ENCODE measurements around the gene EHMT1. TPM values are rescaled to one million over a fixed set of nuclear protein-coding genes. Genes with fewer than 3 reads are reported as not detected.
A peak's percentile ranks its signal among the peaks of the same experiment; 100 is the strongest.

The EHMT1 gene
- total and polyA plus RNA-seq, 10 of the 15 experiments (the other 5 are each of a cell fraction or from before 2014, with no cell fraction given): 2.9 to 100 (median 48.1) TPM

- intact Hi-C loops (cut with micrococcal nuclease; ENCODE audit: unreplicated experiment): no loop called here
- H3K27ac ChIP-seq (ENCODE audit: control insufficient read depth, insufficient read depth): no peak overlapping the region; the same call in 1 of the 2 replicates
- FAIRE-seq: no peak
Measured at GRCh38 chr9:137721899-137722298, 103.1 kb downstream of the EHMT1 start.

More at GRCh38 chr9:137721899-137722298, 103.1 kb downstream of the EHMT1 start:
- WGBS (ENCODE audit: insufficient coverage, insufficient replicate concordance, low lambda C conversion rate, missing lambda C conversion rate): 96% methylated on average over 5 of the region's 5 CpGs
- H4K20me1 ChIP-seq (ENCODE audit: control insufficient read depth, insufficient read depth): no peaks in the 10 kb centered on the region
- H3K4me1 ChIP-seq (ENCODE audit: control insufficient read depth, insufficient read depth, low read length): no peaks in the 10 kb centered on the region
- no peak overlapping the region for H3K4me2 ChIP-seq (ENCODE audit: control insufficient read depth, insufficient read depth)
- CTCF ChIA-PET: interaction anchor here (0.7 to 1.0 kb wide), 3 partner anchors 49 to 280 kb away, joined by 3 to 4 read pairs (median 4); no protein-coding TSS in a partner anchor
- no peak overlapping the region for H3K4me3 ChIP-seq
- H3K9ac ChIP-seq (ENCODE audit: control insufficient read depth, insufficient read depth, low read length): no peak overlapping the region
- no peak overlapping the region for H2AFZ ChIP-seq (ENCODE audit: control insufficient read depth, low read depth, low read length)
- peaks cover 15% of the 10 kb centered on the region for H3K79me2 ChIP-seq (ENCODE audit: control insufficient read depth, insufficient read depth, low read length)
- peaks cover 8 to 15% of the 10 kb centered on the region in 2 experiments; a peak in 3 of 4 replicates for H3K36me3 ChIP-seq (ENCODE audit: control insufficient read depth in 2 of 2, insufficient read depth in 2 of 2, low read length in 1 of 2)
- ATAC-seq (no peak), DNase-seq (ENCODE audit: low read depth, low spot score) (no peak)
- SMC1A ChIA-PET (ENCODE audit: uncharacterized antibody, unreplicated experiment): no interaction called here
- POLR2A ChIA-PET: no interaction called here
- in situ Hi-C loops (cut with MboI): no loop called here
- peaks cover 5% of the 10 kb centered on the region; the same call in 1 of the 3 replicates for H3K9me3 ChIP-seq (replicated peaks; ENCODE audit: control insufficient read depth, insufficient read depth, low read length)
- RAD21 ChIA-PET (ENCODE audit: unreplicated experiment): no interaction called here
- no peaks in the 10 kb centered on the region for H3K27me3 ChIP-seq (replicated peaks in 1 of 2; ENCODE audit: control insufficient read depth in 2 of 2, insufficient read depth in 2 of 2, low read length in 1 of 2)
- no TSS peak for BruUV-seq (replicated peaks)
- TF ChIP-seq NFIC (IDR thresholded peaks at IDR 0.05; ENCODE audit: low read depth, low read length) (0 out of 2 replicates have a peak, but pooled peaks have one; percentile 6), RAD21 (IDR thresholded peaks at IDR 0.05; ENCODE audit: insufficient read depth, low read depth, low read length) (peak; percentile 43; the same call in 1 of the 2 replicates), RBBP5 (conservative IDR thresholded peaks at IDR 0.05) (no peak), IRF4 (IDR thresholded peaks at IDR 0.05; ENCODE audit: low read depth, low read length) (no peak), BCL11A (IDR thresholded peaks at IDR 0.05; ENCODE audit: low read depth, low read length) (no peak), SMC3 (IDR thresholded peaks at IDR 0.05; ENCODE audit: borderline replicate concordance, low read length) (peak; percentile 43; the same call in 1 of the 2 replicates), HDAC6 (IDR thresholded peaks at IDR 0.05; ENCODE audit: unreplicated experiment) (no peak), RAD51 (IDR thresholded peaks at IDR 0.05) (no peak), HDAC2 (IDR thresholded peaks at IDR 0.05) (no peak)
- TF ChIP-seq, protein P1, sequence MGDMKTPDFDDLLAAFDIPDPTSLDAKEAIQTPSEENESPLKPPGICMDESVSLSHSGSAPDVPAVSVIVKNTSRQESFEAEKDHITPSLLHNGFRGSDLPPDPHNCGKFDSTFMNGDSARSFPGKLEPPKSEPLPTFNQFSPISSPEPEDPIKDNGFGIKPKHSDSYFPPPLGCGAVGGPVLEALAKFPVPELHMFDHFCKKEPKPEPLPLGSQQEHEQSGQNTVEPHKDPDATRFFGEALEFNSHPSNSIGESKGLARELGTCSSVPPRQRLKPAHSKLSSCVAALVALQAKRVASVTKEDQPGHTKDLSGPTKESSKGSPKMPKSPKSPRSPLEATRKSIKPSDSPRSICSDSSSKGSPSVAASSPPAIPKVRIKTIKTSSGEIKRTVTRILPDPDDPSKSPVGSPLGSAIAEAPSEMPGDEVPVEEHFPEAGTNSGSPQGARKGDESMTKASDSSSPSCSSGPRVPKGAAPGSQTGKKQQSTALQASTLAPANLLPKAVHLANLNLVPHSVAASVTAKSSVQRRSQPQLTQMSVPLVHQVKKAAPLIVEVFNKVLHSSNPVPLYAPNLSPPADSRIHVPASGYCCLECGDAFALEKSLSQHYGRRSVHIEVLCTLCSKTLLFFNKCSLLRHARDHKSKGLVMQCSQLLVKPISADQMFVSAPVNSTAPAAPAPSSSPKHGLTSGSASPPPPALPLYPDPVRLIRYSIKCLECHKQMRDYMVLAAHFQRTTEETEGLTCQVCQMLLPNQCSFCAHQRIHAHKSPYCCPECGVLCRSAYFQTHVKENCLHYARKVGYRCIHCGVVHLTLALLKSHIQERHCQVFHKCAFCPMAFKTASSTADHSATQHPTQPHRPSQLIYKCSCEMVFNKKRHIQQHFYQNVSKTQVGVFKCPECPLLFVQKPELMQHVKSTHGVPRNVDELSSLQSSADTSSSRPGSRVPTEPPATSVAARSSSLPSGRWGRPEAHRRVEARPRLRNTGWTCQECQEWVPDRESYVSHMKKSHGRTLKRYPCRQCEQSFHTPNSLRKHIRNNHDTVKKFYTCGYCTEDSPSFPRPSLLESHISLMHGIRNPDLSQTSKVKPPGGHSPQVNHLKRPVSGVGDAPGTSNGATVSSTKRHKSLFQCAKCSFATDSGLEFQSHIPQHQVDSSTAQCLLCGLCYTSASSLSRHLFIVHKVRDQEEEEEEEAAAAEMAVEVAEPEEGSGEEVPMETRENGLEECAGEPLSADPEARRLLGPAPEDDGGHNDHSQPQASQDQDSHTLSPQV (IDR thresholded peaks at IDR 0.05): no peak
- TF ChIP-seq, protein P2, sequence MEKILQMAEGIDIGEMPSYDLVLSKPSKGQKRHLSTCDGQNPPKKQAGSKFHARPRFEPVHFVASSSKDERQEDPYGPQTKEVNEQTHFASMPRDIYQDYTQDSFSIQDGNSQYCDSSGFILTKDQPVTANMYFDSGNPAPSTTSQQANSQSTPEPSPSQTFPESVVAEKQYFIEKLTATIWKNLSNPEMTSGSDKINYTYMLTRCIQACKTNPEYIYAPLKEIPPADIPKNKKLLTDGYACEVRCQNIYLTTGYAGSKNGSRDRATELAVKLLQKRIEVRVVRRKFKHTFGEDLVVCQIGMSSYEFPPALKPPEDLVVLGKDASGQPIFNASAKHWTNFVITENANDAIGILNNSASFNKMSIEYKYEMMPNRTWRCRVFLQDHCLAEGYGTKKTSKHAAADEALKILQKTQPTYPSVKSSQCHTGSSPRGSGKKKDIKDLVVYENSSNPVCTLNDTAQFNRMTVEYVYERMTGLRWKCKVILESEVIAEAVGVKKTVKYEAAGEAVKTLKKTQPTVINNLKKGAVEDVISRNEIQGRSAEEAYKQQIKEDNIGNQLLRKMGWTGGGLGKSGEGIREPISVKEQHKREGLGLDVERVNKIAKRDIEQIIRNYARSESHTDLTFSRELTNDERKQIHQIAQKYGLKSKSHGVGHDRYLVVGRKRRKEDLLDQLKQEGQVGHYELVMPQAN (conservative IDR thresholded peaks at IDR 0.05): no peak
- TF ChIP-seq, protein P3, sequence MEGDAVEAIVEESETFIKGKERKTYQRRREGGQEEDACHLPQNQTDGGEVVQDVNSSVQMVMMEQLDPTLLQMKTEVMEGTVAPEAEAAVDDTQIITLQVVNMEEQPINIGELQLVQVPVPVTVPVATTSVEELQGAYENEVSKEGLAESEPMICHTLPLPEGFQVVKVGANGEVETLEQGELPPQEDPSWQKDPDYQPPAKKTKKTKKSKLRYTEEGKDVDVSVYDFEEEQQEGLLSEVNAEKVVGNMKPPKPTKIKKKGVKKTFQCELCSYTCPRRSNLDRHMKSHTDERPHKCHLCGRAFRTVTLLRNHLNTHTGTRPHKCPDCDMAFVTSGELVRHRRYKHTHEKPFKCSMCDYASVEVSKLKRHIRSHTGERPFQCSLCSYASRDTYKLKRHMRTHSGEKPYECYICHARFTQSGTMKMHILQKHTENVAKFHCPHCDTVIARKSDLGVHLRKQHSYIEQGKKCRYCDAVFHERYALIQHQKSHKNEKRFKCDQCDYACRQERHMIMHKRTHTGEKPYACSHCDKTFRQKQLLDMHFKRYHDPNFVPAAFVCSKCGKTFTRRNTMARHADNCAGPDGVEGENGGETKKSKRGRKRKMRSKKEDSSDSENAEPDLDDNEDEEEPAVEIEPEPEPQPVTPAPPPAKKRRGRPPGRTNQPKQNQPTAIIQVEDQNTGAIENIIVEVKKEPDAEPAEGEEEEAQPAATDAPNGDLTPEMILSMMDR (IDR thresholded peaks at IDR 0.05 in 2 of 3, conservative IDR thresholded peaks at IDR 0.05 in 1 of 3; ENCODE audit: control insufficient read depth in 2 of 3, extremely low read depth in 1 of 3, insufficient read depth in 1 of 3, low read depth in 3 of 3, low read length in 3 of 3): peak in 2 of 3 experiments; percentile 15 to 25; a peak in 1 of 6 replicates

Data from GM12878 (cell line).